HCT116 (cell line): ENCODE results near the gene SULT2B1. TPM values are rescaled to one million over a fixed set of nuclear protein-coding genes. Genes with fewer than 3 reads are reported as not detected.

Source experiments
- ATAC-seq: fragments of 200-7000 bp; cut with Tn5 transposase; 2 replicates; pipeline ENCODE4 v1.9.1; 2020; ENCODE audit warnings: mild to moderate bottlenecking, moderate library complexity
- BruUV-seq: library from RNA; stranded (reverse); fragments of 400-500 nt; replicated peaks from 2 replicates; lab custom pipeline; 2021; lab: Mats Ljungman, UMichigan
- CTCF ChIA-PET: fragments of 300-600 bp; sonication (Branson Sonifier 250); formaldehyde crosslinking; loops from one replicate; lab custom pipeline; 2021; ENCODE audit warnings: antibody characterized with exemption; lab: Charles Lee
- POLR2A ChIA-PET: fragments of 300-600, 350-600 bp; sonication (Branson Sonifier 250); formaldehyde crosslinking; loops from one replicate; lab custom pipeline; 2021; ENCODE audit warnings: antibody characterized with exemption; lab: Charles Lee
- RAD21 ChIA-PET, 2 experiments: fragments of 300-600 bp; sonication (Branson Sonifier 250); formaldehyde crosslinking; loops; one replicate each; lab custom pipeline; 2023; ENCODE audit warnings: low total read pairs in 2 of 2; ENCODE audit not compliant: uncharacterized antibody in 2 of 2, unreplicated experiment in 2 of 2, low non-redundant PET in 1 of 2; lab: Charles Lee
- DNase-seq: peaks from one replicate; pipeline ENCODE4 v3.0.0-alpha.2; 2010; ENCODE audit warnings: low read depth, low spot score
- H2AFZ ChIP-seq: fragments of 200-600 bp; shearing (Covaris generic), sonication (generic); 2 replicates; pipeline ENCODE4 v1.6.1; 2017; ENCODE audit warnings: low read depth, mixed run types, mixed read lengths, antibody characterized with exemption, low read length; ENCODE audit not compliant: poor library complexity, severe bottlenecking
- H3K27ac ChIP-seq: 2 replicates; pipeline ENCODE4 v1.5.1; 2012; ENCODE audit warnings: low read depth, low read length
- H3K27me3 ChIP-seq: fragments of 200-600 bp; sonication (generic); 2 replicates; pipeline ENCODE4 v1.6.1; 2016; ENCODE audit warnings: mixed run types, low read length, mixed read lengths; ENCODE audit not compliant: insufficient read depth
- H3K36me3 ChIP-seq, 2 experiments: fragments of 200-500 bp in 1 of 2; fragments of 200-600 bp in 1 of 2; sonication (Bioruptor generic) in 1 of 2; sonication (generic) in 1 of 2; 2 replicates each; pipeline versions ENCODE4 v1.5.1 to v1.6.1; 2014 to 2016; ENCODE audit warnings: low read length in 2 of 2, inconsistent platforms in 1 of 2, mixed read lengths in 1 of 2, mixed run types in 1 of 2; ENCODE audit not compliant: insufficient read depth in 2 of 2, control insufficient read depth in 1 of 2
- H3K4me1 ChIP-seq, 2 experiments: fragments of 200-600 bp in 1 of 2; sonication (generic) in 1 of 2; 2 replicates each; pipeline versions ENCODE4 v1.5.1 to v1.6.1; 2012 to 2017; ENCODE audit warnings: low read length in 2 of 2, inconsistent platforms in 1 of 2, mild to moderate bottlenecking in 1 of 2, mixed read lengths in 1 of 2, mixed run types in 1 of 2, moderate library complexity in 1 of 2; ENCODE audit not compliant: insufficient read depth in 2 of 2, control insufficient read depth in 1 of 2
- H3K4me2 ChIP-seq: fragments of 200-600 bp; sonication (generic); 2 replicates; pipeline ENCODE4 v1.6.1; 2017; ENCODE audit warnings: mixed run types, low read length, mixed read lengths
- H3K4me3 ChIP-seq, 2 experiments: fragments of 200-600 bp in 1 of 2; sonication (generic) in 1 of 2; replicated peaks in 1 of 2; 2 replicates each; pipeline ENCODE4 v1.5.1; 2011 to 2016; ENCODE audit warnings: low read length in 2 of 2, control low read depth in 1 of 2, low read depth in 1 of 2, mild to moderate bottlenecking in 1 of 2, mixed read lengths in 1 of 2, mixed run types in 1 of 2
- H3K79me2 ChIP-seq: fragments of 200-600 bp; sonication (generic); 2 replicates; pipeline ENCODE4 v1.6.1; 2017; ENCODE audit warnings: mild to moderate bottlenecking, mixed run types, low read length, moderate library complexity, mixed read lengths; ENCODE audit not compliant: insufficient read depth
- H3K9ac ChIP-seq: fragments of 200-600 bp; sonication (generic); 2 replicates; pipeline ENCODE4 v1.6.1; 2016; ENCODE audit warnings: low read length, mixed read lengths
- H3K9me2 ChIP-seq: fragments of 200-600 bp; sonication (generic), shearing (Covaris generic); 2 replicates; pipeline ENCODE4 v1.6.1; 2017; ENCODE audit warnings: mixed run types, mild to moderate bottlenecking, moderate library complexity; ENCODE audit not compliant: insufficient read depth
- H3K9me3 ChIP-seq, 2 experiments: fragments of 200-500 bp in 1 of 2; fragments of 200-600 bp in 1 of 2; sonication (Bioruptor generic) in 1 of 2; sonication (generic) in 1 of 2; 2 replicates each; pipeline ENCODE4 v1.6.1; 2014 to 2017; ENCODE audit warnings: low read length in 2 of 2, mixed read lengths in 2 of 2, inconsistent platforms in 1 of 2, low read depth in 1 of 2, mild to moderate bottlenecking in 1 of 2, mixed run types in 1 of 2, moderate library complexity in 1 of 2; ENCODE audit not compliant: control insufficient read depth in 1 of 2, insufficient read depth in 1 of 2
- H4K20me1 ChIP-seq: fragments of 200-600 bp; sonication (generic), shearing (Covaris generic); 2 replicates; pipeline ENCODE4 v1.6.1; 2017; ENCODE audit warnings: mixed run types, mild to moderate bottlenecking, moderate library complexity; ENCODE audit not compliant: insufficient read depth
- CTCF ChIP-seq, 3 experiments: fragments of 200-600 bp in 1 of 3; sonication (generic) in 1 of 3; IDR thresholded peaks in 2 of 3; conservative IDR thresholded peaks in 1 of 3; 2 replicates each; pipeline ENCODE4 v1.5.1; 2012 to 2017; ENCODE audit warnings: low read depth in 2 of 3, low read length in 2 of 3, antibody characterized with exemption in 1 of 3, borderline replicate concordance in 1 of 3, control low read depth in 1 of 3, mild to moderate bottlenecking in 1 of 3, mixed read lengths in 1 of 3, mixed run types in 1 of 3, moderate library complexity in 1 of 3; ENCODE audit not compliant: insufficient read depth in 1 of 3
- EGR1 ChIP-seq: IDR thresholded peaks from 2 replicates; pipeline ENCODE4 v1.6.1; 2012; ENCODE audit warnings: low read depth
- EZH2 ChIP-seq: fragments of 200-600 bp; sonication (generic); IDR thresholded peaks from 2 replicates; pipeline ENCODE4 v1.6.1; 2017; ENCODE audit warnings: antibody characterized with exemption, mixed run types
- JUND ChIP-seq: IDR thresholded peaks from 2 replicates; pipeline ENCODE4 v1.6.1; 2012
- POLR2AphosphoS5 ChIP-seq: IDR thresholded peaks from 2 replicates; pipeline ENCODE4 v1.6.1; 2011; ENCODE audit warnings: mild to moderate bottlenecking, low read depth, low read length, moderate library complexity
- RAD21 ChIP-seq: IDR thresholded peaks from 2 replicates; pipeline ENCODE4 v1.6.1; 2012; ENCODE audit warnings: low read depth, mild to moderate bottlenecking
- SIN3A ChIP-seq: IDR thresholded peaks from 2 replicates; pipeline ENCODE4 v1.6.1; 2012; ENCODE audit warnings: low read depth
- SP1 ChIP-seq: IDR thresholded peaks from 2 replicates; pipeline ENCODE4 v1.6.1; 2012; ENCODE audit warnings: low read depth
- YY1 ChIP-seq: IDR thresholded peaks from 2 replicates; pipeline ENCODE4 v1.6.1; 2011; ENCODE audit warnings: low read length, low read depth, moderate library complexity, mild to moderate bottlenecking; ENCODE audit not compliant: insufficient replicate concordance; ENCODE audit errors: extremely low read depth
- ZNF274 ChIP-seq: fragments of 200-500 bp; sonication (Bioruptor generic); IDR thresholded peaks from 2 replicates; pipeline ENCODE4 v1.6.1; 2014; ENCODE audit warnings: mild to moderate bottlenecking, low read depth, low read length, inconsistent platforms
- intact Hi-C: fragments of 100-400 bp; cut with micrococcal nuclease; formaldehyde crosslinking; loops from 2 replicates; pipeline ENCODE4 v1.10.0; 2022
- total RNA-seq: library from RNA; stranded (reverse); gene quantifications from one replicate; pipeline ENCODE4 v1.2.1, GENCODE V29; 2021; ENCODE audit not compliant: unreplicated experiment
- TF ChIP-seq, protein P1 (sequence below): IDR thresholded peaks from 2 replicates; pipeline ENCODE4 v1.6.1; 2011; ENCODE audit warnings: mild to moderate bottlenecking, low read length, moderate library complexity; ENCODE audit not compliant: insufficient replicate concordance; ENCODE audit errors: extremely low read depth
- TF ChIP-seq, protein P2 (sequence below): IDR thresholded peaks from 2 replicates; pipeline ENCODE4 v1.6.1; 2012

Gene SULT2B1
- total RNA-seq, 1 experiment from 2014 or later = 4.8 TPM

- Histone ChIP-seq H3K27me3 (no peaks in the 10 kb centered on the region), H2AFZ (no peak overlapping the region), H3K4me3 (no peak overlapping the region), H3K4me1 (no peaks in the 10 kb centered on the region), H4K20me1 (no peaks in the 10 kb centered on the region), H3K9me3 (peaks cover 0 to 9% of the 10 kb centered on the region in 2 experiments; a peak in 1 of 4 replicates), H3K4me2 (no peak overlapping the region), H3K79me2 (no peaks in the 10 kb centered on the region), H3K9ac (no peak overlapping the region), H3K36me3 (no peaks in the 10 kb centered on the region), H3K27ac (no peak overlapping the region), H3K9me2 (no peaks in the 10 kb centered on the region)
- ATAC-seq (no peak), DNase-seq (no peak)
- ChIA-PET CTCF (interaction anchor here (1.2 kb wide), 1 partner anchor 25 kb away, joined by 3 read pairs; no protein-coding TSS in a partner anchor), RAD21 (no interaction called here), POLR2A (no interaction called here)
- TF ChIP-seq, protein P1, sequence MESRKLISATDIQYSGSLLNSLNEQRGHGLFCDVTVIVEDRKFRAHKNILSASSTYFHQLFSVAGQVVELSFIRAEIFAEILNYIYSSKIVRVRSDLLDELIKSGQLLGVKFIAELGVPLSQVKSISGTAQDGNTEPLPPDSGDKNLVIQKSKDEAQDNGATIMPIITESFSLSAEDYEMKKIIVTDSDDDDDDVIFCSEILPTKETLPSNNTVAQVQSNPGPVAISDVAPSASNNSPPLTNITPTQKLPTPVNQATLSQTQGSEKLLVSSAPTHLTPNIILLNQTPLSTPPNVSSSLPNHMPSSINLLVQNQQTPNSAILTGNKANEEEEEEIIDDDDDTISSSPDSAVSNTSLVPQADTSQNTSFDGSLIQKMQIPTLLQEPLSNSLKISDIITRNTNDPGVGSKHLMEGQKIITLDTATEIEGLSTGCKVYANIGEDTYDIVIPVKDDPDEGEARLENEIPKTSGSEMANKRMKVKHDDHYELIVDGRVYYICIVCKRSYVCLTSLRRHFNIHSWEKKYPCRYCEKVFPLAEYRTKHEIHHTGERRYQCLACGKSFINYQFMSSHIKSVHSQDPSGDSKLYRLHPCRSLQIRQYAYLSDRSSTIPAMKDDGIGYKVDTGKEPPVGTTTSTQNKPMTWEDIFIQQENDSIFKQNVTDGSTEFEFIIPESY = no peak
- TF ChIP-seq ZNF274 = no peak
- BruUV-seq = no TSS peak
- intact Hi-C loops = no loop called here
Observed at GRCh38 chr19:48530770-48531169, 21.2 kb upstream of the SULT2B1 start.

DNA sequence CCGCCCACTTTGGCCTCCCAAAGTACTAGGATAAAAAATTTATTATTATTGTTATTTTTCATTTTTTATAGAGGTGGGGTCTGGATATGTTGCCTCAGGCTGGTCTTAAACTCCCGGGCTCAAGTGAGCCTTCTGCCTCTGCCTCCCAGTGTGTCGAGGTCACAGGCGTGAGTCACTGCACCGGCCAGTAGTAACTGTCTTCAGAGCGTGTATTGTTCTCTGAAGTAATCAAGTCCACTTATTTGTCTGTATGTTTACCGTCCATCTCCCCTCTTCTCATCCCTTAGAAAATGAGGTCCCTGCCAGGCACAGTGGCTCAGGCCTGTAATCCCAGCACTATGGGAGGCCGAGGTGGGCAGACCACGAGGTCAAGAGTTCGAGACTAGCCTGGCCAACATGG is 18.2 kb upstream of the SULT2B1 start:
- Histone ChIP-seq H3K27me3 (no peaks in the 10 kb centered on the region), H2AFZ (no peak overlapping the region), H3K4me3 (no peak overlapping the region), H3K9me2 (no peaks in the 10 kb centered on the region), H3K79me2 (no peaks in the 10 kb centered on the region), H3K4me2 (no peak overlapping the region), H3K4me1 (no peaks in the 10 kb centered on the region), H4K20me1 (no peaks in the 10 kb centered on the region), H3K36me3 (no peaks in the 10 kb centered on the region), H3K9me3 (peaks cover 0 to 6% of the 10 kb centered on the region in 2 experiments; a peak in 1 of 4 replicates)
- no TSS peak for BruUV-seq
- no peak for DNase-seq
- no peak for ATAC-seq
- intact Hi-C loops = no loop called here
- ChIA-PET POLR2A (no interaction called here), RAD21 (no interaction called here), CTCF (no interaction called here)
- TF ChIP-seq SIN3A = no peak
- TF ChIP-seq, protein P1 = no peak
- TF ChIP-seq SP1 = no peak
- no peak for TF ChIP-seq POLR2AphosphoS5
- no peak for TF ChIP-seq RAD21
- no peak for TF ChIP-seq EZH2
- TF ChIP-seq EGR1 = no peak
- no peak for TF ChIP-seq JUND
- TF ChIP-seq CTCF (IDR thresholded peaks at IDR 0.05 in 2 of 3, conservative IDR thresholded peaks at IDR 0.05 in 1 of 3; ENCODE audit: borderline replicate concordance in 1 of 3, insufficient read depth in 1 of 3, low read depth in 2 of 3, low read length in 2 of 3) = no peak
- TF ChIP-seq, protein P2, sequence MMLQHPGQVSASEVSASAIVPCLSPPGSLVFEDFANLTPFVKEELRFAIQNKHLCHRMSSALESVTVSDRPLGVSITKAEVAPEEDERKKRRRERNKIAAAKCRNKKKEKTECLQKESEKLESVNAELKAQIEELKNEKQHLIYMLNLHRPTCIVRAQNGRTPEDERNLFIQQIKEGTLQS = no peak
- TF ChIP-seq YY1 = no peak
- TF ChIP-seq, all 23 proteins: peak for 0
- Histone ChIP-seq H3K9ac (no peak overlapping the region), H3K27ac (no peak overlapping the region)
